ENCODE data around the gene CRADD.

The CRADD gene

GRCh38 chr12:93746572-93747168 is 69.5 kb downstream of the CRADD start:
- no peak for TF ChIP-seq CTCF (IDR thresholded peaks at IDR 0.05; ENCODE audit: insufficient read depth, missing control alignments)
- FAIRE-seq (no peak), DNase-seq (ENCODE audit: insufficient read length, low spot score) (no peak)

GRCh38 chr12:93748672-93749383 is 71.7 kb downstream of the CRADD start:
- DNase-seq (ENCODE audit: insufficient read length, low spot score) = no peak
- TF ChIP-seq CTCF (IDR thresholded peaks at IDR 0.05; ENCODE audit: insufficient read depth, missing control alignments) = no peak
- FAIRE-seq = no peak

GRCh38 chr12:93749515-93749914 is 72.3 kb downstream of the CRADD start:
- FAIRE-seq = no peak
- TF ChIP-seq CTCF (IDR thresholded peaks at IDR 0.05; ENCODE audit: insufficient read depth, missing control alignments) = no peak
- DNase-seq (ENCODE audit: insufficient read length, low spot score) = no peak

GRCh38 chr12:93750056-93750455 is 72.9 kb downstream of the CRADD start:
- TF ChIP-seq CTCF (IDR thresholded peaks at IDR 0.05; ENCODE audit: insufficient read depth, missing control alignments) = no peak
- no peak for DNase-seq (ENCODE audit: insufficient read length, low spot score)
- FAIRE-seq = no peak

- no peak for FAIRE-seq
- TF ChIP-seq CTCF (IDR thresholded peaks at IDR 0.05; ENCODE audit: insufficient read depth, missing control alignments) = no peak
- DNase-seq (ENCODE audit: insufficient read length, low spot score) = no peak
Measured at GRCh38 chr12:93751864-93752610, 74.9 kb downstream of the CRADD start.

GRCh38 chr12:93753285-93753684 is 76.1 kb downstream of the CRADD start:
- no peak for FAIRE-seq
- no peak for TF ChIP-seq CTCF (IDR thresholded peaks at IDR 0.05; ENCODE audit: insufficient read depth, missing control alignments)

More at GRCh38 chr12:93753285-93753684, 76.1 kb downstream of the CRADD start:
- no peak for DNase-seq (ENCODE audit: insufficient read length, low spot score)
